HEK293T (cell line): ENCODE results near the gene CD2.

Source experiments
- ARNT ChIP-seq: fragments of 450-650 bp; IDR thresholded peaks from 2 replicates; pipeline ENCODE4 v1.6.1; 2017; ENCODE audit warnings: mild to moderate bottlenecking
- BHLHE40 ChIP-seq: fragments of 450-650 bp; IDR thresholded peaks from 2 replicates; pipeline ENCODE4 v1.6.1; 2016; ENCODE audit warnings: mild to moderate bottlenecking, moderate library complexity, borderline replicate concordance
- FOXA1 ChIP-seq: fragments of 450-650 bp; IDR thresholded peaks from 2 replicates; pipeline ENCODE4 v1.6.1; 2016; ENCODE audit warnings: mild to moderate bottlenecking
- FOXK2 ChIP-seq: fragments of 450-650 bp; IDR thresholded peaks from 2 replicates; pipeline ENCODE4 v1.6.1; 2016; ENCODE audit warnings: mild to moderate bottlenecking
- FOXM1 ChIP-seq: fragments of 450-650 bp; IDR thresholded peaks from 2 replicates; pipeline ENCODE4 v1.6.1; 2017; ENCODE audit warnings: mild to moderate bottlenecking, borderline replicate concordance
- L3MBTL2 ChIP-seq: fragments of 450-650 bp; conservative IDR thresholded peaks from 2 replicates; pipeline ENCODE4 v1.6.1; 2016; ENCODE audit warnings: mild to moderate bottlenecking
- LEF1 ChIP-seq: fragments of 450-650 bp; IDR thresholded peaks from 2 replicates; pipeline ENCODE4 v1.6.1; 2017; ENCODE audit warnings: mild to moderate bottlenecking, borderline replicate concordance
- NFRKB ChIP-seq: fragments of 450-650 bp; IDR thresholded peaks from 2 replicates; pipeline ENCODE4 v1.6.1; 2016; ENCODE audit warnings: mild to moderate bottlenecking, moderate library complexity
- SP1 ChIP-seq: fragments of 450-650 bp; IDR thresholded peaks from 2 replicates; pipeline ENCODE4 v1.6.1; 2017
- SUZ12 ChIP-seq: fragments of 450-650 bp; IDR thresholded peaks from 2 replicates; pipeline ENCODE4 v1.6.1; 2016; ENCODE audit warnings: mild to moderate bottlenecking
- TF ChIP-seq, protein P1 (sequence below): fragments of 450-650 bp; IDR thresholded peaks from 2 replicates; pipeline ENCODE4 v1.6.1; 2016

GRCh38 chr1:116717318-116717717 is 36.9 kb upstream of the CD2 start:
- TF ChIP-seq NFRKB, result no peak
- no peak for TF ChIP-seq BHLHE40
- TF ChIP-seq ARNT, result no peak
- TF ChIP-seq, protein P1, sequence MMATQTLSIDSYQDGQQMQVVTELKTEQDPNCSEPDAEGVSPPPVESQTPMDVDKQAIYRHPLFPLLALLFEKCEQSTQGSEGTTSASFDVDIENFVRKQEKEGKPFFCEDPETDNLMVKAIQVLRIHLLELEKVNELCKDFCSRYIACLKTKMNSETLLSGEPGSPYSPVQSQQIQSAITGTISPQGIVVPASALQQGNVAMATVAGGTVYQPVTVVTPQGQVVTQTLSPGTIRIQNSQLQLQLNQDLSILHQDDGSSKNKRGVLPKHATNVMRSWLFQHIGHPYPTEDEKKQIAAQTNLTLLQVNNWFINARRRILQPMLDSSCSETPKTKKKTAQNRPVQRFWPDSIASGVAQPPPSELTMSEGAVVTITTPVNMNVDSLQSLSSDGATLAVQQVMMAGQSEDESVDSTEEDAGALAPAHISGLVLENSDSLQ, result no peak
- TF ChIP-seq FOXA1, result no peak
- TF ChIP-seq LEF1, result no peak
- no peak for TF ChIP-seq SP1
- no peak for TF ChIP-seq FOXM1
- TF ChIP-seq SUZ12, result no peak
- TF ChIP-seq FOXK2, result no peak
- TF ChIP-seq L3MBTL2, result no peak
